Endothelial cell of umbilical vein (primary cell): Measurements from ENCODE around the gene ABCC4. TPM values are rescaled to one million over a fixed set of nuclear protein-coding genes. Genes with fewer than 3 reads are reported as not detected.

Source experiments
- BruUV-seq: library from RNA; stranded (reverse); fragments of 400-500 nt; replicated peaks from 2 replicates; lab custom pipeline; 2021; lab: Mats Ljungman, UMichigan
- CTCF ChIA-PET: fragments of 300-600, 350-600 bp; sonication (Branson Sonifier 250); formaldehyde crosslinking; loops from one replicate; lab custom pipeline; 2021; ENCODE audit warnings: antibody characterized with exemption, inconsistent platforms; lab: Charles Lee
- POLR2A ChIA-PET: fragments of 300-600, 350-600 bp; sonication (Branson Sonifier 250); formaldehyde crosslinking; loops from one replicate; lab custom pipeline; 2021; ENCODE audit warnings: antibody characterized with exemption, inconsistent platforms; lab: Charles Lee
- DNase-seq: peaks from one replicate; pipeline ENCODE4 v3.0.0-alpha.2; 2011; ENCODE audit warnings: low read depth, low spot score
- FAIRE-seq: peaks from 2 replicates; lab custom pipeline; 2011; peaks lifted over from hg19 to GRCh38; lab: Jason Lieb, UNC
- H2AFZ ChIP-seq: 2 replicates; pipeline ENCODE4 v1.6.0; 2012; ENCODE audit warnings: low read depth, low read length, control low read depth, inconsistent platforms
- H3K27ac ChIP-seq: 2 replicates; pipeline ENCODE4 v1.5.1; 2011; ENCODE audit warnings: low read depth, mild to moderate bottlenecking, control low read depth, low read length, moderate library complexity; ENCODE audit not compliant: insufficient read depth
- H3K27me3 ChIP-seq, 2 experiments: 2 replicates each; pipeline versions ENCODE4 v1.6.0 to v1.6.1; 2011; ENCODE audit warnings: low read length in 2 of 2, mixed read lengths in 1 of 2; ENCODE audit not compliant: control insufficient read depth in 2 of 2, insufficient read depth in 2 of 2
- H3K36me3 ChIP-seq, 2 experiments: 2 replicates in 1 of 2; 3 replicates in 1 of 2; pipeline ENCODE4 v1.5.1; 2011; ENCODE audit warnings: low read length in 2 of 2, mild to moderate bottlenecking in 1 of 2, moderate library complexity in 1 of 2; ENCODE audit not compliant: control insufficient read depth in 2 of 2, insufficient read depth in 2 of 2; ENCODE audit errors: extremely low read depth in 1 of 2
- H3K4me1 ChIP-seq: 3 replicates; pipeline ENCODE4 v1.5.1; 2011; ENCODE audit warnings: mild to moderate bottlenecking, low read length; ENCODE audit not compliant: control insufficient read depth, insufficient read depth; ENCODE audit errors: extremely low read depth
- H3K4me2 ChIP-seq: 2 replicates; pipeline ENCODE4 v1.6.1; 2011; ENCODE audit warnings: low read length, control low read depth, mixed read lengths; ENCODE audit not compliant: insufficient read depth
- H3K4me3 ChIP-seq, 3 experiments: fragments of 200-600 bp in 1 of 3; sonication (generic), shearing (Covaris generic) in 1 of 3; replicated peaks in 1 of 3; 2 replicates each; pipeline ENCODE4 v1.5.1; 2011 to 2016; ENCODE audit warnings: control low read depth in 3 of 3, low read length in 3 of 3, mild to moderate bottlenecking in 2 of 3, inconsistent platforms in 1 of 3, low read depth in 1 of 3, moderate library complexity in 1 of 3; ENCODE audit not compliant: insufficient read depth in 1 of 3
- H3K79me2 ChIP-seq: 2 replicates; pipeline ENCODE4 v1.6.0; 2012; ENCODE audit warnings: low read length, inconsistent platforms; ENCODE audit not compliant: control insufficient read depth, insufficient read depth
- H3K9ac ChIP-seq: replicated peaks from 2 replicates; pipeline ENCODE3; 2011; ENCODE audit warnings: low read length, control low read depth; ENCODE audit not compliant: insufficient read depth; ENCODE audit errors: extremely low read depth
- H3K9me1 ChIP-seq: replicated peaks from 3 replicates; pipeline ENCODE4 v1.6.0; 2011; ENCODE audit warnings: mild to moderate bottlenecking, low read length; ENCODE audit not compliant: control insufficient read depth, insufficient read depth; ENCODE audit errors: extremely low read depth
- H3K9me3 ChIP-seq: replicated peaks from 2 replicates; pipeline ENCODE4 v1.5.1; 2012; ENCODE audit warnings: low read length, inconsistent platforms; ENCODE audit not compliant: control insufficient read depth, insufficient read depth
- H4K20me1 ChIP-seq: replicated peaks from 2 replicates; pipeline ENCODE3; 2011; ENCODE audit warnings: mild to moderate bottlenecking, low read length; ENCODE audit not compliant: control insufficient read depth, insufficient read depth; ENCODE audit errors: extremely low read depth
- EZH2 ChIP-seq: IDR thresholded peaks from 2 replicates; pipeline ENCODE4 v1.6.1; 2012; ENCODE audit warnings: borderline replicate concordance, low read depth, mild to moderate bottlenecking, moderate library complexity, low read length, inconsistent platforms; ENCODE audit not compliant: severe bottlenecking
- FOS ChIP-seq: IDR thresholded peaks from 2 replicates; pipeline ENCODE4 v1.6.1; 2011; ENCODE audit warnings: mild to moderate bottlenecking, low read length, moderate library complexity, borderline replicate concordance; ENCODE audit not compliant: insufficient read depth
- GATA2 ChIP-seq: IDR thresholded peaks from 2 replicates; pipeline ENCODE4 v1.7.0; 2011; ENCODE audit warnings: low read depth, mild to moderate bottlenecking, moderate library complexity, mixed read lengths, low read length; ENCODE audit not compliant: insufficient read length, insufficient read depth
- JUN ChIP-seq: IDR thresholded peaks from 2 replicates; pipeline ENCODE4 v1.6.1; 2011; ENCODE audit warnings: borderline replicate concordance, low read depth; ENCODE audit not compliant: insufficient read length, insufficient read depth
- MYC ChIP-seq: IDR thresholded peaks from one replicate; pipeline ENCODE4 v1.6.1; 2011; ENCODE audit warnings: mild to moderate bottlenecking, low read depth, low read length
- POLR2A ChIP-seq: IDR thresholded peaks from 2 replicates; pipeline ENCODE4 v1.6.1; 2012; ENCODE audit warnings: low read depth, mild to moderate bottlenecking, control low read depth, low read length
- POLR2AphosphoS5 ChIP-seq: IDR thresholded peaks from 2 replicates; pipeline ENCODE4 v1.6.1; 2012; ENCODE audit warnings: low read depth, mild to moderate bottlenecking, control low read depth, low read length, moderate library complexity; ENCODE audit not compliant: insufficient read depth
- dilution Hi-C: fragments of 300-500 bp; cut with MboI; formaldehyde crosslinking; loops from one replicate; pipeline ENCODE4 v1.15.0; 2019; ENCODE audit warnings: low sequenced_read_pairs; ENCODE audit not compliant: extremely low pct_ligation_motif_present
- intact Hi-C: fragments of 100-400 bp; cut with micrococcal nuclease; formaldehyde crosslinking; loops from one replicate; pipeline ENCODE4 v1.10.0; 2022
- polyA plus RNA-seq, 4 experiments: library from polyadenylated mRNA; depleted of rRNA in 3 of 4; stranded (reverse) in 3 of 4; unstranded in 1 of 4; fragments of >200 nt; gene quantifications; 2 replicates each; pipeline versions ENCODE4 v1.2.1 to v1.2.3, GENCODE V29; 2011 to 2012; ENCODE audit warnings: missing spikeins in 1 of 4
- total RNA-seq: library from RNA; stranded (reverse); gene quantifications from 2 replicates; pipeline ENCODE4 v1.2.3, GENCODE V29; 2021
- TF ChIP-seq, protein P1 (sequence below): IDR thresholded peaks from 2 replicates; pipeline ENCODE4 v1.6.1; 2011; ENCODE audit not compliant: insufficient read depth, insufficient read length
- TF ChIP-seq, protein P2 (sequence below), 2 donors: IDR thresholded peaks; 1 replicate in 1 of 2; 2 replicates in 1 of 2; pipeline ENCODE4 v1.5.1; 2011; ENCODE audit warnings: low read length in 2 of 2, mild to moderate bottlenecking in 2 of 2, moderate library complexity in 2 of 2, control low read depth in 1 of 2, inconsistent platforms in 1 of 2, low read depth in 1 of 2; ENCODE audit not compliant: insufficient read depth in 1 of 2; ENCODE audit errors: extremely low read depth in 1 of 2

Gene ABCC4
- total and polyA plus RNA-seq, 2 donors (not counting 3 experiments of a cell fraction or from before 2014, with no cell fraction given), result 9.2 to 15.9 TPM

DNA sequence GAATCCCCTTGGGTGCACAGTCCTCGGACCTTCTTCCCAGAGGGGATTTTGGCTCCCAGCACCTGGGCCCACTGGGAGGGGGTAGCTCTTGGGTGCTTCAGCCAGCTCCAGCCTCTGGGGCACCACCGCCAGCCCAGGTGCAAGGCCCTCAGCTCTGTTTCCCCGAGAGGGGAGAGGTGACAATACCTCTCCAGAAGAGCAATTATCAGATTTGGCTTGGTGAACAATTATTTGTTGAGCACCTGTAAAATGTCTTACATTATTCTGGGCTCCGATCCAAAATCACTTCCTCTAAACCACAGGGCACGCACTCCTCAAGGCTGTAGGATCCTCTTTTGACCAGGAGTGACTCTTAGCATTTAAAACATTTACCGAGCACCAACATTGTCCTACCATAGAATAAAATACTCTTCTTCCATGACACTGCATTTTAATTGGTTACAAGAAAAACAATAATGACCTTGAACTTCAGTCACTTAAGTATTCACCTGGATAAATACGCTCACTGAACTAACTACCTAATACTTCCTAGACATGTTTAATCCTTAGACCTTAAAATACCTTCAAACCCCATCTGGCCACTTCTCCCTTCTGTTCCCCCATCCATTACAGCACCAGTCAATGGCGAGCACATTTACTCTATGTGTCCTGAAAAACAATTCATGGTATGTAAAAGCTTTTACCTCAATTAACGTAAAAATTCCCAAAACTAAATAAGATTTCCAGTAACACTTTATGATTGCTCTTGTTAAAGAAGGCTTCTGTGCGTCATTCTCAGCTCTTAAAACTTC, 54.8 kb downstream of the ABCC4 start:
- TF ChIP-seq POLR2AphosphoS5 (no peak), POLR2A (no peak), EZH2 (no peak), FOS (no peak), GATA2 (no peak), MYC (no peak), JUN (no peak)
- TF ChIP-seq, protein P1, sequence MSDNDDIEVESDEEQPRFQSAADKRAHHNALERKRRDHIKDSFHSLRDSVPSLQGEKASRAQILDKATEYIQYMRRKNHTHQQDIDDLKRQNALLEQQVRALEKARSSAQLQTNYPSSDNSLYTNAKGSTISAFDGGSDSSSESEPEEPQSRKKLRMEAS, result no peak
- TF ChIP-seq, protein P2, sequence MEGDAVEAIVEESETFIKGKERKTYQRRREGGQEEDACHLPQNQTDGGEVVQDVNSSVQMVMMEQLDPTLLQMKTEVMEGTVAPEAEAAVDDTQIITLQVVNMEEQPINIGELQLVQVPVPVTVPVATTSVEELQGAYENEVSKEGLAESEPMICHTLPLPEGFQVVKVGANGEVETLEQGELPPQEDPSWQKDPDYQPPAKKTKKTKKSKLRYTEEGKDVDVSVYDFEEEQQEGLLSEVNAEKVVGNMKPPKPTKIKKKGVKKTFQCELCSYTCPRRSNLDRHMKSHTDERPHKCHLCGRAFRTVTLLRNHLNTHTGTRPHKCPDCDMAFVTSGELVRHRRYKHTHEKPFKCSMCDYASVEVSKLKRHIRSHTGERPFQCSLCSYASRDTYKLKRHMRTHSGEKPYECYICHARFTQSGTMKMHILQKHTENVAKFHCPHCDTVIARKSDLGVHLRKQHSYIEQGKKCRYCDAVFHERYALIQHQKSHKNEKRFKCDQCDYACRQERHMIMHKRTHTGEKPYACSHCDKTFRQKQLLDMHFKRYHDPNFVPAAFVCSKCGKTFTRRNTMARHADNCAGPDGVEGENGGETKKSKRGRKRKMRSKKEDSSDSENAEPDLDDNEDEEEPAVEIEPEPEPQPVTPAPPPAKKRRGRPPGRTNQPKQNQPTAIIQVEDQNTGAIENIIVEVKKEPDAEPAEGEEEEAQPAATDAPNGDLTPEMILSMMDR (IDR thresholded peaks at IDR 0.05; ENCODE audit: extremely low read depth in 1 of 2, insufficient read depth in 1 of 2, low read depth in 1 of 2, low read length in 2 of 2), result no peak
- Histone ChIP-seq H3K4me1 (peaks cover 12% of the 10 kb centered on the region), H3K9me1 (no peaks in the 10 kb centered on the region), H3K36me3 (no peaks in the 10 kb centered on the region), H3K27me3 (no peaks in the 10 kb centered on the region), H3K4me2 (no peak overlapping the region), H3K4me3 (no peak overlapping the region), H3K27ac (no peak overlapping the region), H3K79me2 (peaks cover under 1% of the 10 kb centered on the region), H4K20me1 (no peaks in the 10 kb centered on the region), H3K9ac (no peak overlapping the region), H3K9me3 (no peaks in the 10 kb centered on the region), H2AFZ (no peak overlapping the region)
- BruUV-seq, result no TSS peak
- POLR2A ChIA-PET, result no interaction called here
- no peak for DNase-seq
- dilution Hi-C loops (no loop called here), intact Hi-C loops (no loop called here)
- CTCF ChIA-PET, result interaction anchor here (1.2 to 2.9 kb wide), 2 partner anchors 134 to 158 kb away, joined by 3 to 9 read pairs; no protein-coding TSS in a partner anchor
- FAIRE-seq, result no peak
